Thyroid gland (tissue), 4 donors: ENCODE measurements around the gene CYBC1. TPM values are rescaled to one million over a fixed set of nuclear protein-coding genes. Genes with fewer than 3 reads are reported as not detected.

Source experiments
- DNase-seq, 2 donors: peaks; one replicate each; pipeline ENCODE4 v3.0.0-alpha.2; 2019
- H3K27ac ChIP-seq, 3 donors: fragments of 200-600 bp; sonication (generic); 1 replicate in 2 of 3; 2 replicates in 1 of 3; pipeline ENCODE4 v1.5.1; 2016 to 2019; ENCODE audit warnings: mild to moderate bottlenecking in 1 of 3, moderate library complexity in 1 of 3
- H3K27me3 ChIP-seq: fragments of 200-600 bp; sonication (generic); one replicate; pipeline ENCODE4 v1.5.1; 2019
- H3K36me3 ChIP-seq, 2 donors: fragments of 200-600 bp; sonication (generic); one replicate each; pipeline ENCODE4 v1.5.1; 2016 to 2019
- H3K4me1 ChIP-seq, 2 donors: fragments of 200-600 bp; sonication (generic); one replicate each; pipeline ENCODE4 v1.5.1; 2017 to 2019
- H3K4me3 ChIP-seq, 3 donors: fragments of 200-600 bp; sonication (generic); replicated peaks in 1 of 3; 1 replicate in 2 of 3; 2 replicates in 1 of 3; pipeline ENCODE4 v1.5.1; 2016; ENCODE audit warnings: mild to moderate bottlenecking in 1 of 3
- H3K9me3 ChIP-seq: fragments of 200-600 bp; sonication (generic); one replicate; pipeline ENCODE4 v1.5.1; 2017
- POLR2A ChIP-seq, 2 donors: fragments of 450-650 bp; IDR thresholded peaks; one replicate each; pipeline ENCODE4 v1.6.1; 2017; ENCODE audit warnings: antibody characterized with exemption in 2 of 2, mild to moderate bottlenecking in 2 of 2, moderate library complexity in 1 of 2
- WGBS, 2 donors: methylation state at CpG; one replicate each; pipeline ENCODE4 v1.1.5; 2017; 5-methylcytosine and 5-hydroxymethylcytosine counted together
- intact Hi-C: fragments of 100-400 bp; cut with DNase I; formaldehyde crosslinking; loops from one replicate; pipeline ENCODE4 v1.15.1; 2023
- total RNA-seq, 4 donors: library from RNA; depleted of rRNA; stranded (reverse); fragments of >200 nt; gene quantifications; one replicate each; pipeline ENCODE4 v1.2.3, GENCODE V29; 2016
- TF ChIP-seq, protein P1 (sequence below), 6 experiments: fragments of 200-600 bp in 3 of 6; fragments of 450-650 bp in 3 of 6; sonication (generic) in 3 of 6; IDR thresholded peaks; one replicate each; pipeline ENCODE4 v1.5.1; 2016 to 2019; ENCODE audit warnings: antibody characterized with exemption in 6 of 6, mild to moderate bottlenecking in 2 of 6, inconsistent platforms in 1 of 6, moderate library complexity in 1 of 6

CYBC1 gene
- total RNA-seq, 4 donors from 2014 or later: 51.2 to 66.6 (median 53.6) TPM

DNA sequence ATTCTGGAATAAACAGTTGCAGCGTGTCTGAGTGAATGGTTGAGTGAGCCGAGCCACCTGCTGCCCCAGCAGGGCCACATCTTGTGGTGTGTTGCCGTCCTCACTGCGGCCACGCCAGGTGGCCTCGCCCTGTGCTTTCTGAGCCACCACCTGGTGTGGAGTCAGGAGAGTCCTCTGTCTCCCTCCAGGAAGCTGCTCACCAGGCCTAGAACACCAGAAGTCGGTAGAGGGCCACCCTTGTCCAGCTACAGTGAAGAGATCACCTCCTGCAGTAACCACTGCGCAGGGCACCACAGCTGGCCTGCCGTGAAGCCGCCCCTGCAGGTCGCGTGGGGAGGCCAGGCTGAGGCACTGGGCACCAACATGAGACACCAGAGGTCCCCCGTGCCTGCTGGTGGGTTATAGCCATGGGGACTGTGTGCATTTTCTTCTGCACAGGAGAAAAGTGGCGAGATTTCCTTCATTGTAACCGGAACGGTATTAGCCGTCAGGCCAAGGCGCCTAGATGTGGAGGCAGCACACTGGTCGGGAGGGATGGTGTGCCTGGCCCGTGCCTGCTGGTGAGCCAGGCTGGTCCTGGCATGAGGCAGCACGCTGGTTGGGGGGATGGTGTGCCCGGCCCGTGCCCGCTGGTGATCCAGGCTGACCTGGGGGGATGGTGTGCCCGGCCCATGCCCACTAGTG is 40.1 kb upstream of the CYBC1 start:
- Histone ChIP-seq H3K27me3 (no peaks in the 10 kb centered on the region), H3K27ac (no peak overlapping the region), H3K4me3 (no peak overlapping the region), H3K9me3 (no peaks in the 10 kb centered on the region), H3K4me1 (peaks cover 16 to 21% of the 10 kb centered on the region in 2 donors), H3K36me3 (peaks cover 12 to 15% of the 10 kb centered on the region in 2 donors)
- DNase-seq: no peak
- TF ChIP-seq POLR2A (IDR thresholded peaks at IDR 0.05): no peak
- TF ChIP-seq, protein P1, sequence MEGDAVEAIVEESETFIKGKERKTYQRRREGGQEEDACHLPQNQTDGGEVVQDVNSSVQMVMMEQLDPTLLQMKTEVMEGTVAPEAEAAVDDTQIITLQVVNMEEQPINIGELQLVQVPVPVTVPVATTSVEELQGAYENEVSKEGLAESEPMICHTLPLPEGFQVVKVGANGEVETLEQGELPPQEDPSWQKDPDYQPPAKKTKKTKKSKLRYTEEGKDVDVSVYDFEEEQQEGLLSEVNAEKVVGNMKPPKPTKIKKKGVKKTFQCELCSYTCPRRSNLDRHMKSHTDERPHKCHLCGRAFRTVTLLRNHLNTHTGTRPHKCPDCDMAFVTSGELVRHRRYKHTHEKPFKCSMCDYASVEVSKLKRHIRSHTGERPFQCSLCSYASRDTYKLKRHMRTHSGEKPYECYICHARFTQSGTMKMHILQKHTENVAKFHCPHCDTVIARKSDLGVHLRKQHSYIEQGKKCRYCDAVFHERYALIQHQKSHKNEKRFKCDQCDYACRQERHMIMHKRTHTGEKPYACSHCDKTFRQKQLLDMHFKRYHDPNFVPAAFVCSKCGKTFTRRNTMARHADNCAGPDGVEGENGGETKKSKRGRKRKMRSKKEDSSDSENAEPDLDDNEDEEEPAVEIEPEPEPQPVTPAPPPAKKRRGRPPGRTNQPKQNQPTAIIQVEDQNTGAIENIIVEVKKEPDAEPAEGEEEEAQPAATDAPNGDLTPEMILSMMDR (IDR thresholded peaks at IDR 0.05): no peak
- intact Hi-C loops: loop anchor here (10.0 kb wide), 1 partner anchor 76 kb away; the partner anchor contains the start of genes HEXD and OGFOD3
- 89 to 91% methylated on average over 22 of the region's 25 CpGs for WGBS, 2 donors

DNA sequence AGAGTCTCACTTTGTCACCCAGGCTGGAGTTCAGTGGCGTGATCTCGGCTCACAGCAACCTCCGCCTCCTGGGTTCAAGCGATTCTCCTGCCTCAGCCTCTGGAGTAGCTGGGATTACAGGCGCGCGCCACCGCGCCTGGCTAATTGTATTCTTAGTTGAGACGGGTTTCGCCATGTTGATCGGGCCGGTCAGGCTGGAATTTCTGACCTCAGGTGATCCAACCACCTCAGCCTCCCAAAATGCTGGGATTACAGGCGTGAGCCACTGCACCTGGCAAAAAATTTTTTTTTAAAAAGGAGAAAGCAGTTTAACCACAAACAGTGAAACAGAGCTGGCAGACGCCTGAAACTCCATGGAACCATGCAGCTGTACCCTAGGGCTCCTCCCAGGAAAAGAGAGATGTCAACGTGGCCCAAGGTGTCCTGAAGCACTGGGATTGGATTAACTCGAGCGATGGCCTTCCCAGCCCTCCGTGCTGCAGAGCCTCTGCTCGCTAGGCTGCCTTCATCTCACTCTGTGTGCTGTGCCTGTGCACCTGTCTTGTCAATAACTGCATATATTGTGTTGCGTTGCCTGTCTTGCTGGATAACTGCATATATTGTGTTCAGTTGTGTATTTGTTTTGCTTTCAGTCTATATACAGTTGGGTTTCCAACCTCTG is 39.4 kb upstream of the CYBC1 start:
- Histone ChIP-seq H3K4me3 (no peak overlapping the region), H3K9me3 (no peaks in the 10 kb centered on the region), H3K36me3 (peaks cover 17 to 21% of the 10 kb centered on the region in 2 donors), H3K27ac (no peak overlapping the region), H3K4me1 (peaks cover 16 to 21% of the 10 kb centered on the region in 2 donors), H3K27me3 (no peaks in the 10 kb centered on the region)
- WGBS, 2 donors: 95% methylated on average over 21 of the region's 21 CpGs
- TF ChIP-seq, protein P1 (IDR thresholded peaks at IDR 0.05): no peak
- DNase-seq: no peak
- intact Hi-C loops: loop anchor here (10.0 kb wide), 1 partner anchor 75 kb away; the partner anchor contains the start of genes HEXD and OGFOD3

DNA sequence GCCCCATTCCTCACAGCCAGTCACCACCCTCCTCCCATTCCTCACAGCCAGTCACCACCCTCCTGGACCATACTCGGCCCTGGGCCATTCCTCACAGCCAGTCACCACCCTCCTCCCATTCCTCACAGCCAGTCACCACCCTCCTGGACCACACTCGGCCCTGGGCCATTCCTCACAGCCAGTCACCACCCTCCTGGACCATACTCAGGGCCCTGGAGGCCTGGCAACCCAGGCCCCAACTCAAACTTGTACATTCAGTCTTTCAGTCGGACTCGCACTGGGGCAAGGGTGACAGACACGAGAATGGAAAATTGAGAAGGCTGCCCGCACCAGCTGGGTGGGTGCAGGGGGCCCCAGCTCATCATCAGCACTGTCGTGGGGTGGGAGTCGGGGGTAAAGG is 38.6 kb upstream of the CYBC1 start:
- Histone ChIP-seq H3K27me3 (no peaks in the 10 kb centered on the region), H3K9me3 (no peaks in the 10 kb centered on the region), H3K36me3 (peaks cover 26 to 30% of the 10 kb centered on the region in 2 donors), H3K4me3 (no peak overlapping the region), H3K27ac (peak overlapping the region in 1 of 3 donors; percentile 1), H3K4me1 (peaks cover 8 to 17% of the 10 kb centered on the region in 2 donors)
- 76 to 86% methylated on average over 7 to 8 of the region's 8 CpGs for WGBS, 2 donors
- intact Hi-C loops: no loop called here
- TF ChIP-seq, protein P1 (IDR thresholded peaks at IDR 0.05): no peak
- no peak for TF ChIP-seq POLR2A (IDR thresholded peaks at IDR 0.05)
- no peak for DNase-seq

DNA sequence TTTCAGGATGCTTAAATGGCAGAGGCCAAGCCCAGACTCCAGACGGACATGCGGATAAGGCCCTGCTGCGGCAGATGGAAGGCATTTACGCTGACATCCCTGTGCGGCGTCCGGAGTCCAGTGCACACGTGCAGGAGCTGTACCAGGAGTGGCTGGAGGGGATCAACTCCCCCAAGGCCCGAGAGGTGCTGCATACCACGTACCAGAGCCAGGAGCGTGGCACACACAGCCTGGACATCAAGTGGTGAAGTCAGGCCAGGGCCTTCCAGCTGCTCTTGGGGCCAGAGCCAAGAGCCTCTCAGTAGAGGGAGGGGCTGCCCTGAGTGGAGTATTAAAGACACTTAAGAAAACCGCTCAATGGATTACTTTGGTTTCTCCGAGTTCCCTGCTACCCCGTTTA is 37.4 kb upstream of the CYBC1 start:
- WGBS, 2 donors: 45 to 59% methylated on average over 8 to 14 of the region's 14 CpGs
- Histone ChIP-seq H3K36me3 (peaks cover 36 to 38% of the 10 kb centered on the region in 2 donors), H3K4me3 (no peak overlapping the region), H3K9me3 (no peaks in the 10 kb centered on the region), H3K27me3 (no peaks in the 10 kb centered on the region), H3K27ac (no peak overlapping the region), H3K4me1 (peaks cover 4 to 9% of the 10 kb centered on the region in 2 donors)
- intact Hi-C loops: no loop called here
- TF ChIP-seq POLR2A (IDR thresholded peaks at IDR 0.05): no peak
- TF ChIP-seq, protein P1 (IDR thresholded peaks at IDR 0.05): no peak
- peak; percentile 83 to 87 for DNase-seq
